Breast epithelium (tissue), 4 donors: Measurements from ENCODE around the gene WNT11. TPM values are rescaled to one million over a fixed set of nuclear protein-coding genes. Genes with fewer than 3 reads are reported as not detected.

ENCODE experiments used
- DNase-seq, 2 donors: peaks; one replicate each; pipeline ENCODE4 v3.0.0-alpha.2; 2019; ENCODE audit warnings: low spot score in 2 of 2
- H3K27ac ChIP-seq, 2 donors: fragments of 200-600 bp; sonication (generic) in 1 of 2; one replicate each; pipeline ENCODE4 v1.5.1; 2016 to 2019; ENCODE audit warnings: mild to moderate bottlenecking in 1 of 2
- H3K27me3 ChIP-seq, 2 donors: fragments of 200-600 bp; sonication (generic) in 1 of 2; one replicate each; pipeline versions ENCODE4 v1.5.1 to v1.6.0; 2017 to 2019; ENCODE audit warnings: control low read depth in 1 of 2, mild to moderate bottlenecking in 1 of 2
- H3K36me3 ChIP-seq: fragments of 200-600 bp; one replicate; pipeline ENCODE4 v1.5.1; 2019
- H3K4me1 ChIP-seq, 2 donors: fragments of 200-600 bp; sonication (generic); one replicate each; pipeline ENCODE4 v1.5.1; 2016 to 2019; ENCODE audit warnings: control low read depth in 1 of 2
- H3K4me3 ChIP-seq, 3 donors: fragments of 200-600 bp; sonication (generic); 1 replicate in 2 of 3; 2 replicates in 1 of 3; pipeline ENCODE4 v1.5.1; 2016 to 2019; ENCODE audit warnings: mild to moderate bottlenecking in 3 of 3, moderate library complexity in 2 of 3
- H3K9me3 ChIP-seq, 2 donors: fragments of 200-600 bp; sonication (generic) in 1 of 2; one replicate each; pipeline ENCODE4 v1.5.1; 2016 to 2019; ENCODE audit warnings: control low read depth in 1 of 2
- POLR2A ChIP-seq: fragments of 450-650 bp; IDR thresholded peaks from one replicate; pipeline ENCODE4 v1.6.1; 2016; ENCODE audit warnings: antibody characterized with exemption, mild to moderate bottlenecking, moderate library complexity
- POLR2AphosphoS5 ChIP-seq, 3 donors: sonication (generic); formaldehyde crosslinking; IDR thresholded peaks; one replicate each; pipeline ENCODE4 v1.6.1; 2017; ENCODE audit warnings: antibody characterized with exemption in 3 of 3
- intact Hi-C: fragments of 100-400 bp; cut with DNase I; formaldehyde crosslinking; loops from one replicate; pipeline ENCODE4 v1.15.1; 2023; ENCODE audit warnings: low total_unique reads
- total RNA-seq, 3 donors: library from RNA; depleted of rRNA; stranded (reverse); fragments of >200 nt; gene quantifications; one replicate each; pipeline ENCODE4 v1.1.0, GENCODE V29; 2016
- TF ChIP-seq, protein P1 (sequence below), 3 donors: fragments of 450-650 bp; IDR thresholded peaks; one replicate each; pipeline ENCODE4 v1.5.1; 2016 to 2017; ENCODE audit warnings: antibody characterized with exemption in 3 of 3, mild to moderate bottlenecking in 3 of 3, moderate library complexity in 3 of 3

The WNT11 gene
- total RNA-seq, 3 donors from 2014 or later, result 7.0 to 70.6 (median 17.7) TPM

DNA sequence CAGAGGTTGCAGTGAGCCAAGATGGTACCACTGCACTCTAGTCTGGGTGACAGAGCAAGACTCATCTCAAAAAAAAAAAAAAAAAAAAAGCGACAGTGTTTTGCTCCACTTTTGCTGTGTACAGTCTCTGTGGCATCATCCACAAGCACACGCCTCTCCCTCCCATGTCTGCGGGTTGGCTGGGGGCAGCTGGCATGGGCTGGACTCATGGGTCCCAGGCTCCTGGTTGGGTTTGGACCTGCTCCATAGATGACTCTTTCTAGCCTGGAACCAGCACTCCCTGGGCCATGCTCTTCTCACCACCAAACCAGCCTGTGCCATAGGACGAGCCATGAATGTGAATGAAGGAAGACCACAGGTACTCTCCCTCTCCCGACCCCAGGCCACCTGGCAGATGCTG is 7.9 kb upstream of the WNT11 start:
- intact Hi-C loops, result no loop called here
- H3K4me3 ChIP-seq, result no peak overlapping the region

DNA sequence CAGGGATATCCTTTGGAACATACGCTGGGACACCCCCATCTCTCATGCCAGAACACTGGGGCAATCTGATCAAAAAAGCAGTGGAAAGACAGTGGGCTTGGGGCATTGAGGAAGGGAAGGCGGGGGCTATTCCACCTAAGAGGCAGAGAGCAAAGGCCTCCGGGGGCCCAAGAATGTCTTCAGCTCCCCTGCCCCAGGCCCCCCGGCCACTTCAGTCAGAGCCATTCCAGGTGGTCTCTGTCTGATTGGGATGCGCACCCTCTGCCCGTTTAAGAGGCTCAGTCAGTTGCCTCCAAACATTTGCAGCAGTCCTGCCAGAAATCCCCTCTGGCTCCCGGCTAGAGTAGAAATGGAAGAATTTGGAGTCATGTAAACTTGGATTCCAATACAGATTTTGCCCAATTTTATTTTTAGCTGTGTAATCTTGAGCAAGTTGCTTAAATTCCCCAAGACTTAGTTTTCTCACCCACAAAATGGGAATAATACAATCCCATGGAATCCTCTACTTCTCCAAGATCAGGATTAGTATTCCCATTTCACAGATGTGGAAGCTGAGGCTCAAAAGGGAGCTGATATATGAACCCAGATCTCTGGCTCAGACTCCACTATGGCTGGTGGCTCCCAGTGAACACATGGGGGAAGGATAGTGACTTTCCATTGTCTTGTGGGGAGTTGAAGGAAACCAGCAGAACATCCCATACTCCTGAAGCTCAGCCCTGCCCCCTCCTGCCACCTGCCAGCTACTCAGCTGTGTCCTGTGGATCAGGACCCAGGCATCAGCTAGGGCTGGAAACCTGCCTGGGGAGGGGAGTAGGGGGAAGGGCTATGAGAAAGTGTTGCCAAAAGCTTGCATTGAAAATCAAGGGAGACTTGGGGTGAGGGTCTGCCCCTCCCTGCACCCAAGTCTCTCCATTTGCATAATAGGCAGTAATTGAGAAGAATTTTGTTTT is 6.1 kb upstream of the WNT11 start:
- Histone ChIP-seq H3K9me3 (no peaks in the 10 kb centered on the region), H3K27ac (no peak overlapping the region), H3K36me3 (no peaks in the 10 kb centered on the region), H3K27me3 (no peaks in the 10 kb centered on the region), H3K4me3 (no peak overlapping the region), H3K4me1 (no peaks in the 10 kb centered on the region)
- no peak for TF ChIP-seq POLR2A
- TF ChIP-seq, protein P1, sequence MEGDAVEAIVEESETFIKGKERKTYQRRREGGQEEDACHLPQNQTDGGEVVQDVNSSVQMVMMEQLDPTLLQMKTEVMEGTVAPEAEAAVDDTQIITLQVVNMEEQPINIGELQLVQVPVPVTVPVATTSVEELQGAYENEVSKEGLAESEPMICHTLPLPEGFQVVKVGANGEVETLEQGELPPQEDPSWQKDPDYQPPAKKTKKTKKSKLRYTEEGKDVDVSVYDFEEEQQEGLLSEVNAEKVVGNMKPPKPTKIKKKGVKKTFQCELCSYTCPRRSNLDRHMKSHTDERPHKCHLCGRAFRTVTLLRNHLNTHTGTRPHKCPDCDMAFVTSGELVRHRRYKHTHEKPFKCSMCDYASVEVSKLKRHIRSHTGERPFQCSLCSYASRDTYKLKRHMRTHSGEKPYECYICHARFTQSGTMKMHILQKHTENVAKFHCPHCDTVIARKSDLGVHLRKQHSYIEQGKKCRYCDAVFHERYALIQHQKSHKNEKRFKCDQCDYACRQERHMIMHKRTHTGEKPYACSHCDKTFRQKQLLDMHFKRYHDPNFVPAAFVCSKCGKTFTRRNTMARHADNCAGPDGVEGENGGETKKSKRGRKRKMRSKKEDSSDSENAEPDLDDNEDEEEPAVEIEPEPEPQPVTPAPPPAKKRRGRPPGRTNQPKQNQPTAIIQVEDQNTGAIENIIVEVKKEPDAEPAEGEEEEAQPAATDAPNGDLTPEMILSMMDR (IDR thresholded peaks at IDR 0.05), result no peak
- TF ChIP-seq POLR2AphosphoS5 (IDR thresholded peaks at IDR 0.05), result no peak
- intact Hi-C loops, result no loop called here
- no peak for DNase-seq

More for the DNA sequence above, 7.9 kb upstream of the WNT11 start:
- Histone ChIP-seq H3K27ac (no peak overlapping the region), H3K9me3 (no peaks in the 10 kb centered on the region), H3K27me3 (no peaks in the 10 kb centered on the region), H3K36me3 (no peaks in the 10 kb centered on the region), H3K4me1 (no peaks in the 10 kb centered on the region)
- DNase-seq, result no peak
- TF ChIP-seq, protein P1 (IDR thresholded peaks at IDR 0.05), result no peak
- no peak for TF ChIP-seq POLR2A
- TF ChIP-seq POLR2AphosphoS5 (IDR thresholded peaks at IDR 0.05), result no peak

DNA sequence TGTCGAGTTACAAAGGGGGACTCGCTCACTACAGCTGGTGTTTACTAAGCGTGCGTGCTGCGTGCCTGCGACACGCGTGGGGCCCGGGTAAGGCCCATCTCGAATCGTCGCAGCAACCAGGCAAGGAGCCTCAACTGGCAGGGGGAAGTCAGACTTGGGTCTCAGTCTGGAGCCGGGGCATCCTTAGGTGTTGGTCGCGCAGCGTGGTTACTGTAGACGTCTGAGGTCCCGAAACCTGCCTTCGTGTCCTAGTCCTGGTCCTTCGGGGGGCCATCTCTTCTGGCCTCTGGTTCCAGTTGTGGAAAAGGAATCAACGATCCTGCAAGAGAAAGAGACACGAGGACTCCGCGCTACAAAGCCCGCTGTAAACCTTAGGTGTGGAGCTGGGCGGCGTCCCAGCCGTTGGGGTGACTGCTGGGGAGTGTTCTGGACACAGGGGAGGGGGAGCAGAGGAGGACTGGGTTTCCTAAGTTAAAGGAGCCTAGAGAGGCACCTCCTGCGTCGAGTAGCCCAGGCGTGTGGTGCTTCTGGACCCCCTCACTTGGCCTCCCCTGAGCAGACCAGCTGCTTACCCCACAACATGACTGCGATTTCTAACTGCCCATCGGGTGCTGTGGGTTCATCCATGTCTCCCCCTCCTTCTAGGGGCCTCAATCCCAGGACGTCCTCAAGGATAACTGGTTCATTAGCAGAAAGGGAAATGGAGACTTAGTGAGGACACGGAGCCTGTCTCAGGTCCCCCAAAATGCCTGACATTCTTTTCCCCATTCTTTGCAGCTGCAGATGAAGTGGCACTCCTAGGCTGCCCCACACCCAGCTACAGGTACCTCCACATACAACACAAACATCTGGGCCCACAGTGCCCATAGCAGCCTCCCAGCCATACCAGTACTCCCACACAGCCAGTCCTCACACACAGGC is 4.9 kb upstream of the WNT11 start:
- Histone ChIP-seq H3K4me1 (no peaks in the 10 kb centered on the region), H3K36me3 (no peaks in the 10 kb centered on the region), H3K9me3 (no peaks in the 10 kb centered on the region), H3K27me3 (no peaks in the 10 kb centered on the region), H3K27ac (peak overlapping the region; percentile 54 to 71), H3K4me3 (peak overlapping the region; percentile 63 to 88 (median 82))
- DNase-seq, result no peak
- intact Hi-C loops, result no loop called here
- TF ChIP-seq POLR2A (no peak), POLR2AphosphoS5 (IDR thresholded peaks at IDR 0.05) (no peak)
- TF ChIP-seq, protein P1 (IDR thresholded peaks at IDR 0.05), result no peak

DNA sequence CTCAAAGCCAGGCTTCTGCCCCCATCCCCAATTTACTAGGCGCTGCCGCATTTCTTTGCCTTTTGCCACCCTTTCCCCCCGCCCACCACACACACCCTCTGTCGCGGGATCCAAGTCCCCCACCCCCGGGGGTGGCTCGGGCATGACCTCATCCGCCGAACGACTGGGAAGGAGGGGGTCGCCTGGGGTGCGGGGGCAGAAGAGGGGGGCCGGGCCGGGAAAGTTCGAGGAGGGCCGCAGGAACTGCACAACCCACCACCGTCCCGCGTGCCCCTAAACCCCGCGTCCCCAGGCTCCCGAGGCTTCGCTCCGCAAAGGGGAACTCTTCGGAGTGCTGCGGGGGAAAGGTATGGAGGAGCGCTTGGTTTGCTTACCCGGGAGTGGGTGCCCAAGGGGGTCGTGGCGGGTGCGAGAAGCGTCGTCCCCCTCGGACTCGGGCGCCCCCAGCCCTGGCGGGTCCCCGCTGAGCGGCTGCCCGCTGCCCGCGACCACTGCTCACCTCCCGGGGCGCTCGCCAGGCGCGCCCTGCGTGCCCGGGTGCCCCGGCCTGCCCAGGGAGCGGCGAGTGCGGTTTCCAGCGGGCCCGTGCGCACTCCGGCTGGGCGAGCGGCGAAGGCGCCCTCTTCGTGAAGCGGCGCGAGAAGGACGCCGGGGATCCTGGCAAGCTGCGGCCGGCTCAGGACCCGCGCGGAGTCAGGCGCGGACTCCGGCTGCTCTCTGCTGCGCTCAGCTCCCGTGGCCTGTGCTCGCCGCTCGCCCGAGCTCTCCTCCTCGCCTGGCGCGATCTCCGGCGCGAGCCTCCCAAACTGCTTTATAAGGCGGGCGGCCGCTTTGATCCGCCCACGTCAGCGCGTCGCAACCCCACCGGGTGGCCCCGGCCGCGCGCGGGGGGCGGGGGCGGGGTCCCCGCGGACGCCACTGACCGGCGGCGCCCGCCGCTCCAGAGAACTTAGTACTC is 4.0 kb upstream of the WNT11 start:
- Histone ChIP-seq H3K4me1 (peaks cover 0 to 5% of the 10 kb centered on the region in 2 donors), H3K4me3 (peak overlapping the region; percentile 63 to 88 (median 82)), H3K9me3 (no peaks in the 10 kb centered on the region), H3K27ac (peak overlapping the region; percentile 54 to 71), H3K36me3 (no peaks in the 10 kb centered on the region), H3K27me3 (no peaks in the 10 kb centered on the region)
- DNase-seq, result peak; percentile 48 to 71
- intact Hi-C loops, result no loop called here
- TF ChIP-seq POLR2A, result no peak
- peak; percentile 41 to 65 (median 52) for TF ChIP-seq POLR2AphosphoS5 (IDR thresholded peaks at IDR 0.05)
